Loucy (cell line): Measurements from ENCODE around the gene PANK3.

ENCODE experiments used
- CTCF ChIP-seq: fragments of 200-600 bp; sonication (generic); conservative IDR thresholded peaks from 2 replicates; pipeline ENCODE4 v1.5.1; 2014; ENCODE audit warnings: mild to moderate bottlenecking, antibody characterized with exemption, low read length
- EZH2phosphoT487 ChIP-seq: fragments of 200-600 bp; IDR thresholded peaks from 2 replicates; pipeline ENCODE4 v1.6.1; 2018; ENCODE audit warnings: antibody characterized with exemption, mild to moderate bottlenecking, moderate library complexity, borderline replicate concordance

DNA sequence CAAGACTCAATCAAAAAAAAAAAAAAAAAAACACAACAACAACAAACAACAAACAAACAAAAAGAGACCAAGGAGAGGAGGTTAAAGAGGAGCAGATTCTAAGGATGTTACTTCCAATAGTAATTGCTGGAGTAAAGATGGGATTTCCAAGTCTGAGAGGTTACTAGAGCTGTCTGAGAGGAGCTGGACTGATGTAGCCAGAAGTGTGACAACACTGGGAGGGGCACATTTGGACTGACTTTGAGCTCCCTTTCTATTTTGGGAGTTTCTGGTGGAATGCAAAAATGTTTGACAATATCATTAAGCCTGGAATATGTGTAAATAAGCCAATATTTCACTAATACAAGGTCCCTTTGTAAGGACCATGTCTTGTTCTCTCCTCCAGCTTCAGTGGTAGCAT is 25.3 kb upstream of the PANK3 start:
- TF ChIP-seq CTCF (no peak), EZH2phosphoT487 (no peak)
